Activated CD8-positive, alpha-beta memory T cell treated with anti-CD3 and anti-CD28 coated beads, Interleukin-2, amount 50 U/mL, for 24 hours (primary cell): Measurements from ENCODE around the gene ZBTB7C.

Experiments
- DNase-seq: peaks from one replicate; pipeline ENCODE4 v3.0.0-alpha.2; 2020; ENCODE audit errors: extremely low read depth

The ZBTB7C gene

DNA sequence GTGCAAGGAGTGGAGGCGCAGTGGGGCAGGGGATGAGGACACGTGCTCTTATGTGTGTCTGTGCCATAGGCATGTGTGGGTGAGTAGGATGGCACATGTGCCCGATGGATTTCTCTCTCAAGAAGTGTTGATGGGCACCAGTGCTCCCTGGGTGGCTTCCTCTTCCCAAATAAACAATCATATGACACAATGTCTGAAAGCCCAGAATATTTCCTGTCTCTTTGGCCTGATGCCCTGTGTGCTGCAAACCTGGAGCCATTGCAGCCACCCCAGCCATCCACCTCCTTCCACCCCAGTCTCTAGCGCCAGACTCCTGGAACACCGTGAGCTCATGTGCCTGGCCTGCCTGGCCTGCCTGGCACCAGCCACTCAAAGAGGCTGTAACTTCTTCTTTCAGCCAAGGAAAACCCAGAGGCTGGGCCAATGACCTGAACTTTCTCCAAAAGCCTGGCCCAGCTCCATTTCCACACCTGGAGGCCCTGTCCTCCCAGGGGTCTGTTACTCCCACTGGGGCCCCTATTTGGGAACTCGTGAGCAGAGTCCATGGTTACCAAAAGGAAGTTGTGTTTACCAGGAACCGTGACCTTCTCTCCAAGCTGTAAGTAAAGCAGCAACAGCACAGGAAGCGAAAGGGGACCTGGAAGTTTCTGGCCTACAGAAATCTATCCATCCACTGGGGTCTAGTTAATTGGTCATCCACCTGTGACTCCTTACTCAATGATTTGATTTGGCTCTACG, 9.5 kb upstream of the ZBTB7C start:
- no peak for DNase-seq

DNA sequence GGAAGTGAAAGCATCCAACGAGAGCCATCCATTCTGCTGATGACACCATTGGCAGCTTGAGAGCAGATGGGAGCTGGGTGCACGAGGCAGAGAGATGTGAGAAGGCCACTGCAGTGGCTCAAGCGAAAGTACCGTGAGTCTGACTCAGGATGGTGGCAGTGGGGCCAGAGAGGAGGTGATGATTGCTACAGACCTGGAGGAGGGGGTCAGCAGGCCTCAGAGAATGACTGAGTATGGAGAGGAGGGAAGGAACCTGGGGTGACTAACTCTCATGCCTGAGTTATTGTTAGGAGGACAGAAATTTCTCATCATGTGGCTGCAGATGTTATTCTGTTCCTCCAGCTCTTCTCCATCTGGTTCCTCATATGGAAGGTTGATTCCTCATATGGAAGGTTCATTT, 8.8 kb upstream of the ZBTB7C start:
- no peak for DNase-seq

DNA sequence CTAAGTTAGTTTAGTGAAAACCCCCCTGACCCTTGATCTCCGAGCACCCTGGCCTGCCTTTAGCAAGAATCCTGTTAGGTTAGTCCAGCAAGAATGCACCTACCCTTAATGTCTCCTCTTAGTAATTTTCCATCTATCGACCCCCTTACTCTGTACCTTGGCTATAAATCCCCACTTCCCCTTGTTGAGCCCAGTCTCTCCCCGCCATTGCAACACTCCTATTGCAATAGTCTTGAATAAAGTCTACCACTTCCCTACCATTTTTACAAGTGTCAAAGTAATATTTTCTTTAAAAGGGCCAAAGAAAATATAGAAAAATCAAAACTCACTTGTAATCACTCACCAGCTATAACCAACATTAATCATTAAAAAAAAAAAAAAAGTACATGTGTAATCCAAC, 4.2 kb upstream of the ZBTB7C start:
- no peak for DNase-seq

DNA sequence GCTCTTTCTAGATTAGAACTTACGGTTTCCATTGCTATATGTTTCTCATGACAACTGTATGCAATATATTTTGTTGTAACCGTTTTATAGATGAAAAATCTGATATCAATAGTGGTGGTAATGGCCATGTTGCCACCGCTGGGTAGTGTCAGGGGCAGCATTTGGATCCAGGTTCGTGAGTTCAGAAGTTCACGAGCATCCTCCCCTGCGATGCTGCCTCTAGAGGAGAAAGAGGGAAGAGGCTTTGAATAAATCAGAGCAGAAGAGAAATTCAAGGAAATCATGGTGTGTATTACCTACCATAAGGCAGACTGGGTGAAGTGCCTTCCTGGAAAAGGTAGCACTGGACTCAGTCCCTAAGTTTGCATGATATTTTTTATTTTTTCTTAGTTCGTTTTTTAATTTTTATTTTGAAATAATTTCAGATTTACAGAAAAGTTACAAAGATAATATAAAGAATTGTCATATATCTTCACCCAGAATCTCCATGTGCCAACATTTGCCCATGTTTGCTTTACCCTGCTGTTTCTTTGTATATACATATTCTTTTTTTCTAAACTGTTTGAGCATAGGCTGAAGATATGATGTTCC, 3.3 kb upstream of the ZBTB7C start:
- DNase-seq: no peak

DNA sequence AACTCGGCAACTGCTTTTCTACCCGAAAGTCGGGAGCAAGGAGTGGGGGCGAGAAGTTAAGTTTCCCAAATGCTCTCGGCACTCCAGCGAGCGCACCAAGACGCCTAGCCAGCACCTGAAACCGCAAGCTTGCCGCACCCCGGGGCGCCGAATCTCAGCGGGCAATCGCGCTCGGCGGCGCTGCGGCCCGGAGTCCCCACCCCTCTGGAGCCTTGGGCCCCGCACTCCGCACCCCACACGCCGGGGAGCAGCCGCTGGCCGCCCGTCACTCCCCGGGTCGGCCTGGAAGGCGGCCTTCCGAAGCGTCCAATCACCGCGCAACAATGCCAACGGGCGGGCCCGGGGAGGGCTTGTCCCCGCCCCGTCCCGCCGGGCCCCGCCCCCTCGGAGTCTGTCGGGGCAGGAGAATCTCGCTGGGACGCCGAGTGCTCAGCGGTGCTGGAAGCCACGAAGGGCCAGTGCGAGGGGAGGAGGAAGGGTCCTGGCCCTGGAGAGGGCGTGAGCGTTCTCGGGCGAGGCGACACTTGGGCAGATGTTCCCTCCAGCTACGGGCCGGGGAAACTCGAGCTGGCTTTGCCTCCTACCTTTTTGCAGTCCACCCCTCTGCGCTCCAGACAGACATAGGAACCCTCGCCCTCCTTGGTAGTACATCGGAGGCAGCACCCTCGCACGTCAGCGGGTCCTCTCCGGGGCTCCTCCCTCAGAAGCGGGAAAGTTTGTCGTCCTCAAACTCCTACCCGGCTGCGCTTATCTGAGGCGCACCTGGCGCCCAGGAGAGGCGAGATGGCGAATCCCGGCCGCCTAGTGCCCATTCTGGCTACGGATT, 1.1 kb upstream of the ZBTB7C start:
- DNase-seq: peak; percentile 37

DNA sequence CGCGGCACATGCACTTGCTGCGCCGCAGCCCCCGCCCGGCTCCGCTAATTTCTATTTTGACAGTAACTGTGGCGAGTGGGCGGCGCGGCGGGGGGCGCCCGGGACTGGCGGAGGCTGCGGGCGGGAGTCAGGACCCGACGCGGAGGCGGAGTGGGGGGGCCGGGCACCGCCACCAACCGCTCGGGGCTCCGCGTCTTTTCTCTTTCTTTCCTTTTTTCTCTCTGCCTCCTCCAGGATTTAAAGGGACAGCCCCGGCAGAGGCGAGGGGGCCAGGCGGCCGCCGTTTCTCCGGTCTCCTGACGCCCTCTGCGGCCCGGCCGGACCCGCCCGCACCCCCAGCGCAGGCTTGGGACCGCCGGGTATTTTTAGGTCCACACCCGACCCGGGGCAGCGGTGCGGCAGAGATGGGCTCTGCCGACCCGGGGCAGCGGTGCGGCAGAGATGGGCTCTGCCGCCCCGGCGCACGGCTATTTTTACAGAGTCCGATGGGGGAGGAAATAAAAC, 460 bp upstream of the ZBTB7C start:
- DNase-seq: no peak

DNA sequence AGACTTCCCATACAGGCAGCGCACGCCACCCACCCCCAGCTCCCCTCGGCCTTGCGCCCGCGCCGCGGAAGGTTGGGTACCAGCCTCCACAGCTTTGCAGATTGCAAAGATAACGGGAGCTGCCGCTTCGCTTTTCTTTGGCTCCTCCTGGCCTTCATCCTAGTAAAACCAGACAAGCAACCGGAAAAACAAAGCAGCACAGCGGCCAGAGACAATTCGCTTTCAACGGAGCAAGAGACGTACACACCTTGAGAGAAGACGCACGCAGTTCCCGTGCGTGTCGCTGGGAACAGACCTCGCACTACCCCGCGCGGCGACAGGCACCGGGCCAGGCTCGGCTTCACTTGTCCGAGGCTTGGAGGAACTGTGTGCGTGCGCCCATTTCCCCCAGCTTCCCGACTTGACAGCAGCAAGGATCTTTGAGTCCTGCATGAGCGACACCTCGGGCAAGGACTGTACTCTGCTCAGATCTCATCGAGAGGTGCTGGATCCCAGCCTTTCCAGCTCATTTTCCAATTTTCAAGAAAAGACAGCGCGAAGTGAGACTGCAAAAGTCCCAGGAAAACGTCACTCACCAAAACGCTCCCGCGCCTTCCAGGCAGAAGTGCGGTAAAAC, 964 bp downstream of the ZBTB7C start:
- no peak for DNase-seq

DNA sequence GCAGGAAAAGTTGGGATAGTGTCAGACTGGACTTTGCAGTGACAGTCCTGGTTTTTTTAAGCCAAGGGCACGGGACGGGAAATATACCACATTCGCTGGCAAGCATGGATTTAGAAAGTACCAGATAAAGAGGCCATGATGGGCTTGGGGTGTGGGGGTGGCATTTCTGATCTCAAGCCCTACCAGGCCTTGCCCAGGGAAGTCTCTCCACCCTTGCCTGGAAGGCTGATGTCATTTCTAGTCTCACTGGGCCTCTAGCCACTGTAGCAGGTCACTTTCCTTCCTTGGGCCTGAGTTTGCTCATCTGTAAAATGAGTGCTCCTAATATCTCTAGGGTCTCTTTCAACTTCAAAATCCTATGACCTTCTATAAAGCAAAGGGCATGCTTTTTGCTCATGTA, 1.8 kb downstream of the ZBTB7C start:
- DNase-seq: no peak

DNA sequence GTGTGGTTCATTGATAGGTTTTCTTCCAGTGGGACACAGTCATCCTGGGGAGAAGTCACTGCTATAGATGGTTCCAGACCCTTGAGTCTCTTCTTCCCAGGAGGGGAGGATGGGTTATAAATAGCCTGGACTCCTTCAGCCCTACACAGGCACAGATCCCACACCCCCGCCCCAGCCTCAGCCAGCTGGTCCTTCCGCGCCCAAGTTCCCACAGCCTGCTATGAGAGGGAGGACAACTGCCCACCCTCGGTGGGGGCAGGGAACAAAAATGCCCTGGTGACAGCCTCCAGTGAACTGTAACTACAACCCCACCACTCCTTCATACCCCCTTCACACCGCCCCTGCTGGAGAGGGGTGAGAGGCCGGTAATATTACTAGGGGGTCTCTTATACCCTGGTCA, 3.2 kb downstream of the ZBTB7C start:
- DNase-seq: no peak

DNA sequence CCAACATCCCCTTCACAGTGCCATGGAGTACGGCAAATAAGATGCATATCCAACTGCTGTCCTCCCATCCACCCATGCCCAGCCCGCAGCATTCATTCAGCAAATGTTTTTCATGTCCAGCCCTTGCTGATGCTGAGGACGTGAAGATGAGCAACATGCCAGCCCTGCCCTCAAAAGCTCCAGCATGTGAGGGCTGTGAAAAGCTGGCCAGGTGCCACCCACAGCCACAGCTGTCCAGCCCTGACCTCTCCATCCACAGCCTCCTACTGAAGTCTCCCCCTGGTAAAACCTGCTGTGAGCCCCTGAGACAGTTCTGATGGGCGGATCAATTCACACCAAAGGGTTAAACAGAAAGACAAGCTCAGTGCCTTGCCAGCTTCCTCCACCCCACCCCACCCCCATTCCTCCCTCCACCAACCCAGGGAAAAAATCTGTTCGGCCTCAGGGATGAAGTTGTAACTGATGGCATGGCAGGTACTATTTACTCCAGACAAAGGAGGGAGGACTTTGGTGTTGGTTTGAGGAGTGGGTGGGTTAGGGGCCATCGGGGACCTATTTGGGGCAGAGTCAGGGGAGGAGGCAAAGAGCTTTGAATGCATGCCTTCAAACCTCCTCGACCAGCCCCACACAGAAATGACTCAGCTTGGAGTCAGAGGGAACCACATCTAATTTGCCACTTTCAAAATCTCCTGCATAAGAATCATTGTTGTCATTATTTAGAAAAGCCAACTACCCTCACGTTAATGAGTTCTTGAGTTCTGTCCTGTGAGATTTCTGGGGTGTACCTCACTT, 4.3 kb downstream of the ZBTB7C start:
- DNase-seq: no peak

DNA sequence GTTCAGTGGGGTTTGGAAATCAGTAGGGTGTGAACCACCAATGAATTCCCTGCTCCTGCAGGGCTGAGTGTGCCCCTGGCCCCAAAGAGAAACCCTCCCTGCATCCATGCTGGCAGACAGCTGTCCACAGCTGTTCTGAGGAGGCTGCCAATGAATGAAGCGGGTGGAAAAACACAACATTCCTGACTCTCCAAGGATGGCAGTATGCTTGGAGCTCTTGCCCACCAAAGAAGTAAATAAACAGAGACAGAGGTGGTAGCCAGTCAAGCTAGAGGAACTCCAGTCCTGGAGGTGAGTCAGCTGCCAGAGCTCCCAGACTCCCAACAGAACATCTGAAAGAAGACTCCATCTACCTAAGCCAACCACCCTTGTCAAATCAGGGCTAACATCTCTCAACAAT, 6.2 kb downstream of the ZBTB7C start:
- DNase-seq: no peak

DNA sequence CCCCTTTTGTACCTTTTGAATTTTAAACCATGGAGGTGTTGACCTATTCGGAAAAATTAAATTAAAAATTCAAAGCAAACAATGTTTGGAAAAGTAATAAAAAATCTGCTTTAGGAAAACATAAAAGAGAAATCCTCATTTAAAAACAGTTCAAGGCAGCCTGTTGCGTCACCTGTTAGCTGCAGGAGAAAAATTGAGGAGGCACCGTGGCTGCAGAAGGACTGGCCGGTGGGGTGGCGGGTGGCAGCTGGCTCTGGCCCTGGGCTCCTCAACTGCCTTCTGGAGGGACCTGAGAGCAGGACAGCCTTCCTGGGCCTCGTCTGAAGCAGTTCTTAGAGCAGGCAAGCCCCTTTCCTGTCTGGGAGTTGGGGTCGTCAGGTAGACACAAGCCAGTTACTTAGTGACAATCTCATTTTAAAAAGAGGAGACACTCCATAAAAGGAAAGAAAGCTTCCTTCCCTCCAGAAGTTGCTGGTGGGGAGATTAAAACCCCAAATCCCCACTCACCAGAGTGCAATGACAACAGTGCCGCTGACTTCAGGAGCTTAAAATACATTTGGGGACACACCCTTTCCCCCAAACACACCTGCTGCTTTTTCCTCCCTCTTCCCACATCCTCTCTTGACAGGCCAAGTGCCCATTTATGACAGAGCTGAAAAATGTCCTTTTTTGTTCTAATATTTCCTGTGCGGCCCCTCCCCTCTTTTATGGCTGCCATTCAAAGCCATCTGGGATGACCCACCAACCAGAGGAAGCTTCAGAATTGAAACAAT, 9.7 kb downstream of the ZBTB7C start:
- DNase-seq: no peak

DNA sequence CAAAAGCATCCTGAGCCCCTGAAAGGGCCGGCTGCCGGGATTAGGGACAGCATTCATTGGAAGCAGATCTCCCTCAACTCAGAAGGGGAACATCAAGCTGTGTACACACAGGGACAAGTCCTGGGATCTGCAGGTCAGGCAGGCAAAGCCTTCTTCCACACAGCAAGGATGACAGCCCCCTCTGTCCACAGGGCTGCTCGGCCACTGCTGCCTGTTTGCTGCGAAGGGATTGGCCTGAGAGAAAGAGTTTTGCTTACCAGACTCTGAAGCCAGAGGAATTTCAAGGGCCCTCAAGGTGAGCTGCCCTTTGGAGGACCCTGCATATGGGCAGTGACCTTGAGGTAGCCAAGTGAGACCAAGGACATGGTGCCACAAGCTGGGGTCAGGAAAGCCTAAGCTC, 11.1 kb downstream of the ZBTB7C start:
- DNase-seq: no peak

DNA sequence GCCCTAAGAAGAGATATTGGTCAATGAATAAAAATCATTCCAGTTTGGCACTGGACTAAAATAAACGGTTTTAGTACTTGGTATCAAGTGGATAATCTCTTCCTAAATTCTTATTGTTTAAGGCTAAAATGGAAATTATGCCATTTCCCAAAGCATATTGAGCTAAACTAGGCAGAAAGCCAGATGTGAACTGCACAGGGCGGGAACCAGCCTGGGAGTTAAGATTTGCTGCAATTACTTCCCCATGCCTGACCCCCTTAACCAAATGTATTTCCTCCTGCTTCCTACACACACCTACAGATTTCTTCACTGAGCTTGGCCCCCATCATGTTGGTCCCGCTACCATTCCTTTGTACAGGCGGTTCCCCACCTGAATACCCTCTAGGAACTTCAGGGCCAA, 12.2 kb downstream of the ZBTB7C start:
- DNase-seq: no peak

DNA sequence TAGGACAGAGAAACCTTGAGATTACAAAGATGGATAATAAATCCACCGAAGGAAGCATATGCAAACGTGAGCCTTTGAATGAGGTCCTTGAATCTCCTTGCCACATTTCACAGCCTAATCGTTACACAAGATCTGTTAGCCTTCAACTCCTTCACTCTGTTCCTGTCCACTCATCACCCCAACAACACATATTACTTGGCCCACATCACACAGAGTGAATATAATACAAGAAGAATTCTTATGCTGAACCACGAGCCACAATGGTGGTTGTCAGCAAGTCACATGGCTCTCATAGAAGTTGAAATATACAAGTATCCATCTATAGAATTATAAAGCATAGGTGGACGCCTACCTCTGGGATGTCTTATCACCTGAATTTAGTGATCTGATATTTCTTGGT, 12.6 kb downstream of the ZBTB7C start:
- DNase-seq: no peak

DNA sequence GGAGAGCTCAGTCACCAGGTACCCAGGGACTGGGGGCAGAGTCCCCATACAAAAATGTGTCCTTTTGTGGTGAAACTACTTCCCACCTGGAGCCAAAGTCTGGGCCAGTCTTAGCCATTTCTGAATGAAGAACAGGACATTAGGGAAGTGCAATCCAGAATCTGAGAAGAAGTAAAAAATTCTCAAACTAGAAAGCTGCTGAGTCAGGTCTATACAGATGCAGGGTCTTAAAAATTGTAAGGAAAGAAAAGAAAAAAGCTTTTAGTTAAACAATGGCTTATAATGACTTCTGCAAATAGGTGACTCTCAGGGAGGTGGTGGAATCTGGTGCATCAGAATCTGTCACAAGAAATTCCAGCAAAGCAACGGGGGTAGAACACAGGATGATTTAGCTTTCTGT, 13.5 kb downstream of the ZBTB7C start:
- DNase-seq: no peak

DNA sequence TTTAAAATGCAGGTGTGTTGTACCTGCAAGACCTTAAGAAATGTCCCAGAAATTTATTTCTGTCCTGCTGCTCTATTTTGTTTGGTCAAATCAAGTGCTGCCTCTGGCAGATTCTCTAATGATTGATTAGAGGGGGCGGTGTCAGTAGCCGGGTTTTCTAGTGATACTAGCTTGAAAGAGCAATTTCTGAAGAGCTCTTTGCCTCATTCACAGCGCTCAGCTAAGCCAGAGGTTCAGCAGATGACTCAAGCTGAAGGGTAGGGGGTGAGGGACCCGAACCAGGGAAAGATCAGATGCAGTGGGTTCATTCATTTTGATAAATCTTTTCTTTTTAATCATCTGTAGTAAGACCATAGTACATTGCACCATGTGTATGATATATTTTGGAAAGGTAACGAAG, 15.0 kb downstream of the ZBTB7C start:
- DNase-seq: no peak

DNA sequence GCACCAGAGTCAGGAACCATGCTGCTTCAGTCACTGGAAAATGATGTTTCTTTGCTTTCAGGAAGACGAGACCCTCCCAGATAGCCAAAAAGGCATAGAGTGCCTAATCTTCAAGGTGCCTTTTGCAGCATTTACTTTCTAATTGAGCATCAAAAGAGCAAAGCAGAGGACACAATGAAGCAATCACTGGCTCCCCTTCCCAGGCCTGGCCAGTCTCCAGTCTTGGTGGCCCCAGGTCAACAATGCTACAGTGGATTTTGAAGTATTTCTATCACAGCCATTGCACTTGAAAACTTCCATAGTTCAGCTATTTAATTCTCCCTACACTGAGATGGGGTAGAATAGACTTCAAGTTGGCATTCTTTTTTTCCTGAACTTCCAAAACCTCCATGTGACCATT, 15.4 kb downstream of the ZBTB7C start:
- no peak for DNase-seq

DNA sequence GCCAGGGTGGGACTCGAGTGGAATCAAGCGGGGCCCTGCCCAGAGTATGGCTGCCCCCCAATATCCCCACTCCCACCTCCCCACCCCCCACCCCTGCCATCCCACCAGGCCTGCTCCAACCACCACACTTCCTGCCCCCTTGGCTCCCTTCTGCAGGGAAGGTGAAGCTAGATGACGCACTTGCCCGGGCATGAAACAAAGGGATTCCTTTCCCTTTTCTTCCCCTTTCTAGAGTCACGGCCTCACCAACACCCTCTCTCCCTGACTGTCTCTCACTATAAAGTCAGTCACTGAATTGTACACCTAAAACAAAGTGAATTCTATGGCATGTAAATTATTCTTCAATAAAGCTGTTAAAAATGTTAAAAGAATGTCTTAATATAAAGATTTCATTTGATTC, 16.0 kb downstream of the ZBTB7C start:
- no peak for DNase-seq

DNA sequence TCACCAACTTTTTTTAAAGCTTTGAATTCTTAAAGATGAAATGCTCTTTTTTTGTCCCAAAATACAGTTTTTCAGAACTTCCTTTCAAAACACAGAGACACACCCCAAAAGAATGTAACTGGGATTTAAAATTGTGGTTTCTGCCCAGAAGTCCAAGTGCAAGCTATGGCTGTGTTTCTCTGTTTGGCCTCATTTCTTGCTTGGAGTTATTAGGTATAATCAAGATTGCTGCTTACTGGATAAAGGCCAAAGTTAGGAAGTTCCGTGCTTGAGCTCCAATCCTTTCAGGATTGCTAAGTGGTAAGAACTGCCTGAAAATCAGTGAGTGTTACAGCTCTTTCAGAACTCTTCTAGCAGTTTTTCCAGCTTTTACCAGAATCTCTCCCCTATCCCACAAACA, 16.9 kb downstream of the ZBTB7C start:
- DNase-seq: no peak

DNA sequence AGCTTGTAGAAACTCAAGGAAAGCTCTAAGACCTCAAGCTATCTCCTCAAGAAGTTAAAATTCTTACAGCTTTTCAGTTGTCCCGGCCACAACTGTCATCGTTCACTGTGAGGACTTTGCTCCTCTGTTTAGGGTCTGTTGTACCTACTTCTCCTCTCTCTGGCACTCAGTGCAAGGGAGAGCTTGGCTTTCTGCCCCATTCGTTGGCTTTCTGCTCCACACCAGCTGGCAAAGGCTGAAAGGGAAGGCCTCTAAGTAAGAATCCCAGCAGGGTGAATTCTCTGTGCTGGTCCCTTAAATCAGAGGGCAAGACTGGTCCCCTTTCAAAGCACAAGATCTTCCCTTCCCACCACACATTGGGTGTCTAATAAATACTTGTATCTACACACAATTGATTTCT, 17.3 kb downstream of the ZBTB7C start:
- no peak for DNase-seq
